Inflammatory macrophage treated with lipopolysaccharide for 4 hours (primary cell): ENCODE data around the gene AMT.
A peak's percentile ranks its signal among the peaks of the same experiment; 100 is the strongest.

Experiments used
- DNase-seq: peaks from one replicate; pipeline ENCODE4 v3.0.0-alpha.2; 2020

Gene AMT

GRCh38 chr3:49387721-49388120 lies 34.6 kb downstream of the AMT start:
- DNase-seq = peak; percentile 18

- peak; percentile 86 for DNase-seq
Measured at GRCh38 chr3:49386056-49386756, 36.1 kb downstream of the AMT start.

- DNase-seq = no peak
Measured at GRCh38 chr3:49385617-49386016, 36.7 kb downstream of the AMT start.

- DNase-seq = no peak
Measured at GRCh38 chr3:49383387-49383786, 38.9 kb downstream of the AMT start.

DNA sequence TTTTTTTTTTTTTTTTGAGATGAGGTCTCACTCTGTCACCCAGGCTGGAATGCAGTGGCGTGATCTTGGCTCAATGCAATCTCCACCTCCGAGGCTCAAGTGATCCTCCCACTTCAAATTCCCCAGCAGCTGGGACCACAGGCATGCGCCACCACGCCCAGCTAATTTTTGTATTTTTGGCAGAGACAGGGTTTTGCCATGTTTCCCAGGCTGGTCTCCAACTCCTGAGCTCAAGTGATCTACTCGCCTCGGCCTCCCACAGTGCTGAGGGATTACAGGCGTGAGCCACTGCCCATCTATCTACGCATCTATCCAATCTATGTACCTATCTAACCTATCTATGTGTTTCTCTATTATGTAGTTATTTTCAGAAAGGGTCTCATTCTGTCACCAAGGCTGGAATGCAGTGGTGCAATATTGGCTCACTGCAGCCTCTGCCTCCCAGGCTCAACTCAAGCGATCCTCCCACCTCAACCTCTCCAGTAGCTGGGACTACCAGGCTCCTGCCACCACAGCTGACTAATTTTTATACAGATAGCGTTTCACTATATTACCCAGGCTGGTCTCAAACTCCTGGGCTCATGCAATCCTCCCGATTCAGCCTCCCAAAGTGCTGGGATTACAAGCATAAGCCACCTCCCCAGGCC lies 43.9 kb downstream of the AMT start:
- no peak for DNase-seq

- peak; percentile 54 for DNase-seq
Measured at GRCh38 chr3:49377483-49377882, 44.8 kb downstream of the AMT start.

DNA sequence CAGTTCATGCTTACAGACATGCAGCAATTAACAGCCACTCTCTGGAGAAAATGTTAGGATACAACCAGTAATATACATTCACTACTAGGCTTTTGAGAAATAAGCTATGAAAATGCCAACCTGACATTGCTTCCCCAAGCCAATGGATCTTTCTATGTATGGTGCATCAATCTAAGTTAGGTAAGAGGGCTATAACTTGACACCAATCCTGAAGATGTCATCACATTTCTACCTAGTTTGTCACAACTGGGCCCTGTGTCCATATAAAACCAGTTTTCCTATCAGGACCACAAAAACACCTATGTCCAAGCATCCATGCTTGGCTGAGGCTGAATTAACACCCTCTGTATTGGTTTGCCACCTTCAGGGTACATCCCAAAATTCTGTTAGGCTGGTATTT lies 50.3 kb downstream of the AMT start:
- no peak for DNase-seq

DNA sequence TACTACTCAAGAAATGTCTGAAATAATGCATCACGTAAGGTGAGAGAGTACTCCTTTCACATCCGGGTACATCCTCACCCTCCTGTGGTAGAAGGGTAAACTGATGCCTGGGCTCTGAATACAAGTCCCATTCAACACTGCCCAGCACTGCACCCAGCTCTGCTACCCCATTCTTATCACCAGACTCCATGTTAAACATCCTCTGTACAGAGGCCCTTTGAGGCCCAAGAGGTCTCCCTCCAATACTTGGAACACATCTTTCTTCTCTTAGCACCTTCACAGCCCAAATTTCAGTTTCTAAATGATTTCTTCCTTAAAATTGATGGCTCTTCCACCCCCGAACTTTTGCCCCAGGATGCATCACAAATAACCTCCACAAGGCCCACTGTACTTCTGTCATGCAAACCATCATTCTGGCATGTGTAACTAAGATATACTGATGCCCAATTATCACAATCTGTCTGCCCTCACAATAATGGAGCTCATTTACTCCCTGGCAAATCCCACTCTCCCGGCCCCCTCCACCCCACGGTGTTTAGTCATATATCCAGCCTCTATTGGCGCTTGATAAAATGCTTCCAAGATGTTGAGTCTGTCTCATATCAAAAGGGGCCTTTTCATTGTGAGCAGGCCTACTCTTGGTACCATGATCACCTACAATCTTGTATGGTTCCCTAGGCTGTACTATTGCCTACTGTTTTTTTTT lies 51.5 kb downstream of the AMT start:
- DNase-seq = no peak
